OCI-LY7 (cell line): ENCODE measurements around the gene CD5L. TPM values are rescaled to one million over a fixed set of nuclear protein-coding genes. Genes with fewer than 3 reads are reported as not detected.
A peak's percentile ranks its signal among the peaks of the same experiment; 100 is the strongest.

Experiments
- BruUV-seq: library from RNA; stranded (reverse); fragments of 400-500 nt; replicated peaks from 2 replicates; lab custom pipeline; 2021; lab: Mats Ljungman, UMichigan
- CTCF ChIA-PET: fragments of 300-600 bp; sonication (Branson Sonifier 250); formaldehyde crosslinking; loops from one replicate; lab custom pipeline; 2022; ENCODE audit warnings: antibody characterized with exemption; ENCODE audit not compliant: unreplicated experiment; lab: Charles Lee
- POLR2A ChIA-PET: fragments of 300-600 bp; sonication (Branson Sonifier 250); formaldehyde crosslinking; loops from one replicate; lab custom pipeline; 2022; ENCODE audit warnings: antibody characterized with exemption; lab: Charles Lee
- DNase-seq: peaks from one replicate; pipeline ENCODE4 v3.0.0-alpha.2; 2015; ENCODE audit warnings: low spot score
- H2AFZ ChIP-seq: fragments of 200-600 bp; sonication (generic), shearing (Covaris generic); 2 replicates; pipeline ENCODE4 v1.6.1; 2014; ENCODE audit warnings: mild to moderate bottlenecking, antibody characterized with exemption, low read length, moderate library complexity
- H3K27ac ChIP-seq: fragments of 200-600 bp; sonication (generic); 2 replicates; pipeline ENCODE4 v1.5.1; 2014; ENCODE audit warnings: mixed run types, low read depth, mild to moderate bottlenecking, moderate library complexity, low read length, inconsistent platforms; ENCODE audit not compliant: poor library complexity, severe bottlenecking
- H3K36me3 ChIP-seq: fragments of 200-600 bp; sonication (generic); 2 replicates; pipeline ENCODE4 v1.6.1; 2014; ENCODE audit warnings: mild to moderate bottlenecking, antibody characterized with exemption, low read length, moderate library complexity, mixed read lengths; ENCODE audit not compliant: insufficient read depth
- H3K4me1 ChIP-seq: fragments of 200-600 bp; sonication (generic); 2 replicates; pipeline ENCODE4 v1.5.1; 2014; ENCODE audit warnings: mild to moderate bottlenecking, low read length; ENCODE audit not compliant: insufficient read depth, poor library complexity, severe bottlenecking
- H3K4me2 ChIP-seq: fragments of 200-600 bp; sonication (generic); 2 replicates; pipeline ENCODE4 v1.6.1; 2014; ENCODE audit warnings: mild to moderate bottlenecking, low read length
- H3K4me3 ChIP-seq: fragments of 200-600 bp; sonication (generic); 2 replicates; pipeline ENCODE4 v1.5.1; 2014; ENCODE audit warnings: mild to moderate bottlenecking, low read depth, low read length; ENCODE audit not compliant: poor library complexity, severe bottlenecking
- H3K79me2 ChIP-seq: fragments of 200-600 bp; sonication (generic); 2 replicates; pipeline ENCODE4 v1.6.1; 2016; ENCODE audit warnings: low read depth, mild to moderate bottlenecking, low read length, moderate library complexity, mixed read lengths; ENCODE audit not compliant: insufficient read depth
- H3K9me2 ChIP-seq: fragments of 200-600 bp; sonication (generic); 2 replicates; pipeline ENCODE4 v1.6.1; 2016; ENCODE audit warnings: mild to moderate bottlenecking, low read length, mixed read lengths; ENCODE audit not compliant: insufficient read depth
- H3K9me3 ChIP-seq: fragments of 200-600 bp; sonication (generic); 2 replicates; pipeline ENCODE4 v1.6.1; 2014; ENCODE audit warnings: mild to moderate bottlenecking, mixed run types, low read length, mixed read lengths
- H4K20me1 ChIP-seq: fragments of 200-600 bp; sonication (generic); 2 replicates; pipeline ENCODE4 v1.6.1; 2014; ENCODE audit warnings: mild to moderate bottlenecking, antibody characterized with exemption, low read length, moderate library complexity, mixed read lengths; ENCODE audit not compliant: insufficient read depth
- EZH2phosphoT487 ChIP-seq: fragments of 200-600 bp; sonication (generic); IDR thresholded peaks from 2 replicates; pipeline ENCODE4 v1.6.1; 2018; ENCODE audit warnings: low read depth, borderline replicate concordance, mild to moderate bottlenecking, mixed run types, antibody characterized with exemption, low read length, moderate library complexity, mixed read lengths
- intact Hi-C: fragments of 100-400 bp; cut with micrococcal nuclease; formaldehyde crosslinking; loops from one replicate; pipeline ENCODE4 v1.10.0; 2022; ENCODE audit not compliant: unreplicated experiment
- total RNA-seq, 2 experiments: library from RNA; depleted of rRNA in 1 of 2; stranded (reverse); fragments of >200 nt in 1 of 2; shearing (Covaris generic) in 1 of 2; gene quantifications; 2 replicates each; pipeline ENCODE4 v1.2.3, GENCODE V29; 2014 to 2022
- TF ChIP-seq, protein P1 (sequence below): fragments of 200-600 bp; sonication (generic); conservative IDR thresholded peaks from 2 replicates; pipeline ENCODE4 v1.5.1; 2014; ENCODE audit warnings: mild to moderate bottlenecking, antibody characterized with exemption, low read length, moderate library complexity, mixed read lengths

CD5L gene
- total RNA-seq, 2 experiments from 2014 or later: not detected

GRCh38 chr1:157784801-157785200, 56.8 kb downstream of the CD5L start:
- Histone ChIP-seq H3K36me3 (peaks cover 15% of the 10 kb centered on the region), H3K27ac (peak overlapping the region; percentile 71), H3K79me2 (no peaks in the 10 kb centered on the region), H3K4me3 (no peak overlapping the region), H3K4me1 (peaks cover 72% of the 10 kb centered on the region), H2AFZ (peak overlapping the region; percentile 2; the same call in 1 of the 2 replicates), H3K9me2 (no peaks in the 10 kb centered on the region), H3K4me2 (peak overlapping the region; percentile 68), H3K9me3 (peaks cover 18% of the 10 kb centered on the region; the same call in 1 of the 2 replicates), H4K20me1 (no peaks in the 10 kb centered on the region)
- intact Hi-C loops: loop anchor here (1.0 kb wide), 1 partner anchor 22 kb away; no protein-coding TSS in a partner anchor
- TF ChIP-seq, protein P1, sequence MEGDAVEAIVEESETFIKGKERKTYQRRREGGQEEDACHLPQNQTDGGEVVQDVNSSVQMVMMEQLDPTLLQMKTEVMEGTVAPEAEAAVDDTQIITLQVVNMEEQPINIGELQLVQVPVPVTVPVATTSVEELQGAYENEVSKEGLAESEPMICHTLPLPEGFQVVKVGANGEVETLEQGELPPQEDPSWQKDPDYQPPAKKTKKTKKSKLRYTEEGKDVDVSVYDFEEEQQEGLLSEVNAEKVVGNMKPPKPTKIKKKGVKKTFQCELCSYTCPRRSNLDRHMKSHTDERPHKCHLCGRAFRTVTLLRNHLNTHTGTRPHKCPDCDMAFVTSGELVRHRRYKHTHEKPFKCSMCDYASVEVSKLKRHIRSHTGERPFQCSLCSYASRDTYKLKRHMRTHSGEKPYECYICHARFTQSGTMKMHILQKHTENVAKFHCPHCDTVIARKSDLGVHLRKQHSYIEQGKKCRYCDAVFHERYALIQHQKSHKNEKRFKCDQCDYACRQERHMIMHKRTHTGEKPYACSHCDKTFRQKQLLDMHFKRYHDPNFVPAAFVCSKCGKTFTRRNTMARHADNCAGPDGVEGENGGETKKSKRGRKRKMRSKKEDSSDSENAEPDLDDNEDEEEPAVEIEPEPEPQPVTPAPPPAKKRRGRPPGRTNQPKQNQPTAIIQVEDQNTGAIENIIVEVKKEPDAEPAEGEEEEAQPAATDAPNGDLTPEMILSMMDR: no peak
- TF ChIP-seq EZH2phosphoT487: no peak
- ChIA-PET CTCF (no interaction called here), POLR2A (interaction anchor here (1.7 to 3.3 kb wide), 3 partner anchors 8 to 22 kb away, joined by 5 to 22 read pairs (median 16); partner anchors contain the start of gene FCRL2)
- no TSS peak for BruUV-seq
- DNase-seq: peak; percentile 74

- H2AFZ ChIP-seq: no peak overlapping the region
- peaks cover 8% of the 10 kb centered on the region; the same call in 1 of the 2 replicates for H3K9me3 ChIP-seq
- H3K36me3 ChIP-seq: peaks cover 13% of the 10 kb centered on the region
- no peaks in the 10 kb centered on the region for H3K79me2 ChIP-seq
- H3K4me1 ChIP-seq: peaks cover 87% of the 10 kb centered on the region
- no peak for TF ChIP-seq EZH2phosphoT487
- TF ChIP-seq, protein P1: no peak
- DNase-seq: peak; percentile 70
- intact Hi-C loops: no loop called here
- peak overlapping the region; percentile 68 for H3K4me2 ChIP-seq
- no peaks in the 10 kb centered on the region for H4K20me1 ChIP-seq
- no TSS peak for BruUV-seq
- POLR2A ChIA-PET: interaction anchor here (1.1 to 2.3 kb wide), 13 partner anchors 8 to 202 kb away, joined by 3 to 18 read pairs (median 3); partner anchors contain the start of gene FCRL1
- CTCF ChIA-PET: interaction anchor here (0.6 to 1.0 kb wide), 2 partner anchors 40 to 76 kb away, joined by 3 read pairs; no protein-coding TSS in a partner anchor
- H3K27ac ChIP-seq: peak overlapping the region; percentile 71
- H3K9me2 ChIP-seq: no peaks in the 10 kb centered on the region
- peak overlapping the region; percentile 19 for H3K4me3 ChIP-seq
These were observed 58.7 kb downstream of the CD5L start for GRCh38 chr1:157782931-157783330.

DNA sequence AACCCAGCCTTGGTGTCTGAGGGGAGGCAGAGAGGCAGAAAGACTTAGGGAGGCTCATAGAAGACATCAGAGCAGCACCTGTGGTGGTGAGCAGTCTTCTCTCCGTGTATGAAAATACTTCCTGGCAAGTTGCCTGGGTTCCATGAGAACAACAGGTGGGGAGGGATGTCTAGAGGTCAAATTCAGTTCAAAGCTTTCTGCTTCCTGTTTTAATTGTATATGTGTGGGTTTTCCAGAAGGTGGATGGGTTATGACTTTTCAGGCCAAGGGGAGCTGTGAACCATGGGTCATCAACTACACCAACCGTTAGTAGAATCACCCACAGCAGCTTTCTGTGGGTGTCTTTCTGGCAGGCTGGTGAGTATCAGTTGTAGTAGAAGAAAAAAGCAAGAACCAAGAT, 60.6 kb downstream of the CD5L start:
- intact Hi-C loops: no loop called here
- TF ChIP-seq, protein P1: no peak
- no peak for TF ChIP-seq EZH2phosphoT487
- no peaks in the 10 kb centered on the region for H3K79me2 ChIP-seq
- DNase-seq: peak; percentile 62
- ChIA-PET POLR2A (interaction anchor here (0.7 to 1.4 kb wide), 2 partner anchors 24 to 415 kb away, joined by 4 to 6 read pairs; no protein-coding TSS in a partner anchor), CTCF (no interaction called here)
- H3K9me2 ChIP-seq: no peaks in the 10 kb centered on the region
- H3K4me2 ChIP-seq: peak overlapping the region; percentile 21
- no peaks in the 10 kb centered on the region for H4K20me1 ChIP-seq
- H2AFZ ChIP-seq: no peak overlapping the region; the same call in 1 of the 2 replicates
- no TSS peak for BruUV-seq
- H3K4me3 ChIP-seq: no peak overlapping the region
- peaks cover 96% of the 10 kb centered on the region for H3K4me1 ChIP-seq
- H3K27ac ChIP-seq: peak overlapping the region; percentile 26
- no peaks in the 10 kb centered on the region for H3K9me3 ChIP-seq
- peaks cover 5% of the 10 kb centered on the region; the same call in 1 of the 2 replicates for H3K36me3 ChIP-seq
